Skeletal muscle tissue (tissue), 4 donors: ENCODE data around the gene UGT2B10. TPM values are rescaled to one million over a fixed set of nuclear protein-coding genes. Genes with fewer than 3 reads are reported as not detected.
"Not testable (repeated sequence)": the region's sequence is repeated elsewhere in the genome, so short reads cannot be mapped to it uniquely, and the experiment has no call there.

Source experiments
- H3K27ac ChIP-seq: one replicate; pipeline ENCODE4 v1.7.0; 2013; ENCODE audit warnings: mild to moderate bottlenecking, low read depth, low read length, inconsistent platforms
- H3K27me3 ChIP-seq, 3 donors: one replicate each; pipeline ENCODE4 v1.7.0; 2013; ENCODE audit warnings: low read length in 3 of 3; ENCODE audit not compliant: control insufficient read depth in 3 of 3, insufficient read depth in 3 of 3
- H3K36me3 ChIP-seq, 3 donors: one replicate each; pipeline ENCODE4 v1.7.0; 2013; ENCODE audit warnings: low read length in 3 of 3; ENCODE audit not compliant: control insufficient read depth in 3 of 3, insufficient read depth in 3 of 3
- H3K4me1 ChIP-seq, 3 donors: one replicate each; pipeline ENCODE4 v1.7.0; 2013; ENCODE audit warnings: low read length in 3 of 3, mild to moderate bottlenecking in 3 of 3; ENCODE audit not compliant: control insufficient read depth in 3 of 3, insufficient read depth in 3 of 3
- H3K4me3 ChIP-seq, 3 donors: one replicate each; pipeline ENCODE4 v1.7.0; 2013; ENCODE audit warnings: low read length in 3 of 3
- H3K9ac ChIP-seq, 3 donors: one replicate each; pipeline ENCODE4 v1.7.0; 2013; ENCODE audit warnings: low read length in 3 of 3, mild to moderate bottlenecking in 3 of 3, moderate library complexity in 2 of 3, low read depth in 1 of 3
- H3K9me3 ChIP-seq, 3 donors: one replicate each; pipeline ENCODE4 v1.7.0; 2013; ENCODE audit warnings: low read length in 3 of 3; ENCODE audit not compliant: control insufficient read depth in 3 of 3
- total RNA-seq: library from RNA; depleted of rRNA; stranded (reverse); fragments of >200 nt; gene quantifications from one replicate; pipeline ENCODE4 v1.2.3, GENCODE V29; 2014
- donor health status: Osteomylitis.

The UGT2B10 gene
- 0.52 TPM for total RNA-seq

DNA sequence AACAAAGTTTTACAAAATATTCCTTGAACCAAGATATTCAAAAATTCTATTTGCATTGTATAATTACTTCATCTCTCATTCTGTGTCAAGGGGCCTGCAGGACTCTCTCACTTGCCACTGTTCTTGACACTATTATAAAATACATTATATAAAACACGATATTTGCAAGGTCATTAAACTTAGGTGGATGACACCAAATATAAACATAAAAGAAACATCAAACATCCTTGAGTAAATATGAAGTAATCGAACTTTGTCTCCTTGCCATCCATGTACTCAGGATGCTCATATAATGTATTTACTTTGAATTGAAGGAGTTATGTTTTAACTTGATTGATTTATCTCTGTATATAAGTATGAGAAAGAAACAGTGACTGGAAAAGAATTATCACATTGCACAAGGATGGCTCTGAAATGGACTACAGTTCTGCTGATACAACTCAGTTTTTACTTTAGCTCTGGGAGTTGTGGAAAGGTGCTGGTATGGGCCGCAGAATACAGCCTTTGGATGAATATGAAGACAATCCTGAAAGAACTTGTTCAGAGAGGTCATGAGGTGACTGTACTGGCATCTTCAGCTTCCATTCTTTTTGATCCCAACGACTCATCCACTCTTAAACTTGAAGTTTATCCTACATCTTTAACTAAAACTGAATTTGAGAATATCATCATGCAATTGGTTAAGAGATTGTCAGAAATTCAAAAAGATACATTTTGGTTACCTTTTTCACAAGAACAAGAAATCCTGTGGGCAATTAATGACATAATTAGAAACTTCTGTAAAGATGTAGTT is at the start of gene UGT2B10:
UGT2B10 (plus strand) TSS at position 378 of the 793 bp plus-strand sequence; CDS start at position 404, 26 bp downstream.
- H3K27me3 ChIP-seq, H3K4me3 ChIP-seq, H3K4me1 ChIP-seq, H3K9ac ChIP-seq, H3K36me3 ChIP-seq, H3K27ac ChIP-seq, H3K9me3 ChIP-seq: not testable (repeated sequence)

GRCh38 chr4:68771836-68772235 is 44.0 kb upstream of the UGT2B10 start:
- H3K27me3 ChIP-seq, H3K9me3 ChIP-seq, H3K4me1 ChIP-seq, H3K27ac ChIP-seq, H3K4me3 ChIP-seq, H3K36me3 ChIP-seq, H3K9ac ChIP-seq: not testable (repeated sequence)

GRCh38 chr4:68773699-68774098 is 42.1 kb upstream of the UGT2B10 start:
- no peak overlapping the region for H3K9ac ChIP-seq

GRCh38 chr4:68780232-68780631 is 35.6 kb upstream of the UGT2B10 start:
- H3K4me3 ChIP-seq, result no peak overlapping the region
- H3K9ac ChIP-seq, result no peak overlapping the region
- H3K27ac ChIP-seq, result no peak overlapping the region
- peaks cover 0 to 13% (median 0%) of the 10 kb centered on the region in 3 donors for H3K9me3 ChIP-seq
- H3K4me1 ChIP-seq, result no peaks in the 10 kb centered on the region
- H3K36me3 ChIP-seq, result no peaks in the 10 kb centered on the region
- no peaks in the 10 kb centered on the region for H3K27me3 ChIP-seq

More at GRCh38 chr4:68773699-68774098, 42.1 kb upstream of the UGT2B10 start:
- H3K27me3 ChIP-seq, result no peaks in the 10 kb centered on the region
- H3K36me3 ChIP-seq, result no peaks in the 10 kb centered on the region
- H3K27ac ChIP-seq, result no peak overlapping the region
- H3K4me1 ChIP-seq, result no peaks in the 10 kb centered on the region
- H3K4me3 ChIP-seq, result no peak overlapping the region
- no peaks in the 10 kb centered on the region for H3K9me3 ChIP-seq

- H3K9ac ChIP-seq, result no peak overlapping the region
- no peak overlapping the region for H3K27ac ChIP-seq
- H3K36me3 ChIP-seq, result no peaks in the 10 kb centered on the region
- no peaks in the 10 kb centered on the region for H3K9me3 ChIP-seq
- no peaks in the 10 kb centered on the region for H3K4me1 ChIP-seq
- no peak overlapping the region for H3K4me3 ChIP-seq
- H3K27me3 ChIP-seq, result no peaks in the 10 kb centered on the region
Observed at GRCh38 chr4:68797048-68797447, 18.7 kb upstream of the UGT2B10 start.

DNA sequence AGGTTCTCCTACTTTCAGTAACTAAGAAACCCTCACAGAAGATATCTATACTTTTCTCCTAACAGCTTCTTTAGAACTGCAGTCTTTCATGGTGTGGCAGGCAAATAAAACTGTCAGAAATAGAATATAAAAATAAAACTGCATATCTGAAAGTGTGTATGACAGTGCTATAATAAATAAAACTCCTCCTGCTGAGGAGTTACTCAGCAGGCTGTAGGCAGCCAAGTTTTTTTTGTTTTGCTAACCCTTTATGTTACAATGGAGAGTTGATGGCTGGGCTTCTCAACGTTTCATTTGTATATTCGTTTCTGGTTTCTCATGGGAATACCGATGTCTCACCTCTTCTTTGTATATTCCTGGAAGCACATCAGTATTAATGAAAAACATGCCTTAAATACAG is 18.2 kb upstream of the UGT2B10 start:
- no peak overlapping the region for H3K27ac ChIP-seq

DNA sequence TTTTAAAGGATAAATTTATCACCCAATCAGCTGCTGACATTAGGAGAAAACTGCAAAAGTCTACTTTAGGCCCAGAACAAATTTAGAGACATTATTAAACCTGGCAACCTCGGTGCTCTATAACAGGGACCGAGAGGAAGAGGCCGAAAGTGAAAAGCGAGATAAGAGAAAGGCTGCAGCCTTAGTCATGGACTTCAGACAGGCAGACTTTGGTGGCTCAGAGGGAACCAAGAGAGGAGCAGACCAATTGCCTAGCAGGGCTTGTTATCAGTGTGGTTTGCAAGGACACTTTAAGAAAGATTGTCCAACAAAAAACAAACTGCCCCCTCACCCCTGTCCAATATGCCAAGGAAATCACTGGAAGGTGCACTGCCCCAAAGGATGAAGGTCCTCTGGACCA is 12.8 kb upstream of the UGT2B10 start:
- H3K4me1 ChIP-seq, result no peaks in the 10 kb centered on the region
- no peak overlapping the region for H3K9ac ChIP-seq
- no peak overlapping the region for H3K27ac ChIP-seq
- no peaks in the 10 kb centered on the region for H3K36me3 ChIP-seq
- H3K27me3 ChIP-seq, result no peaks in the 10 kb centered on the region
- no peak overlapping the region for H3K4me3 ChIP-seq
- no peaks in the 10 kb centered on the region for H3K9me3 ChIP-seq

More for the DNA sequence above, 18.2 kb upstream of the UGT2B10 start:
- H3K36me3 ChIP-seq, result no peaks in the 10 kb centered on the region
- H3K9me3 ChIP-seq, result no peaks in the 10 kb centered on the region
- no peaks in the 10 kb centered on the region for H3K4me1 ChIP-seq
- H3K4me3 ChIP-seq, result no peak overlapping the region
- no peaks in the 10 kb centered on the region for H3K27me3 ChIP-seq
- no peak overlapping the region for H3K9ac ChIP-seq

GRCh38 chr4:68808060-68808459 is 7.7 kb upstream of the UGT2B10 start:
- no peak overlapping the region for H3K4me3 ChIP-seq
- H3K9ac ChIP-seq, result no peak overlapping the region
- H3K27me3 ChIP-seq, result no peaks in the 10 kb centered on the region
- H3K27ac ChIP-seq, result no peak overlapping the region
- H3K36me3 ChIP-seq, result no peaks in the 10 kb centered on the region
- no peaks in the 10 kb centered on the region for H3K9me3 ChIP-seq
- no peaks in the 10 kb centered on the region for H3K4me1 ChIP-seq

- Histone ChIP-seq H3K4me3 (no peak overlapping the region), H3K27ac (no peak overlapping the region), H3K27me3 (no peaks in the 10 kb centered on the region), H3K9ac (no peak overlapping the region), H3K4me1 (no peaks in the 10 kb centered on the region), H3K9me3 (no peaks in the 10 kb centered on the region), H3K36me3 (no peaks in the 10 kb centered on the region)
Observed at GRCh38 chr4:68810919-68811318, 4.9 kb upstream of the UGT2B10 start.

DNA sequence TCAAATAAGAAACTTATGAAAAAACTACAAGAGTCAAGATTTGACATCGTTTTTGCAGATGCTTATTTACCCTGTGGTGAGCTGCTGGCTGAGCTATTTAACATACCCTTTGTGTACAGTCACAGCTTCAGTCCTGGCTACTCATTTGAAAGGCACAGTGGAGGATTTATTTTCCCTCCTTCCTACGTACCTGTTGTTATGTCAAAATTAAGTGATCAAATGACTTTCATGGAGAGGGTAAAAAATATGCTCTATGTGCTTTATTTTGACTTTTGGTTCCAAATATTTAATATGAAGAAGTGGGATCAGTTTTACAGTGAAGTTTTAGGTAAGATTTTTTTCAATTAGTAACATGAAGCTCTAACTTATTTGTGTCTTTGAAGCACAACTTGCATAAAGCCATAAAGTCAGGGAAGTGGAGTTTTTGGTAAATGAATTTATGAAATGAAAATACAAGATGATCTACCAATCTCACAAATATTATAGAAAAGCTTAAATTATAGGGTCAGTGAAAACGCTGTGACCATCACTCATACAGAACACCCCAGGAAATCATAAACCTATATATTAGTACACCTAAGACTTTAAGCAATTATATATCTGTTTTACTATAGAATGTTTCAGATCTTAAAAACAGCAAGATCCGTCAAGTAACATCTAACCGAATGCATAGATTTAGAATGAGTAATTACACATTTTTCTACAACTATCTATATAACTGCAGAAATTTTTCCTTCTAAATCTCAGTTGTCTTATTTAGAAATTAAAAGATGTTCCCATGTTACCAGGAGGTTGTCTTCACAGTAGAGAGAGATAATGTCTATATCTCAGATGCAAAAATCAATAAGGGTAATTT is 844 bp downstream of the UGT2B10 start:
- H3K4me1 ChIP-seq, H3K4me3 ChIP-seq, H3K27me3 ChIP-seq, H3K36me3 ChIP-seq, H3K9ac ChIP-seq, H3K27ac ChIP-seq, H3K9me3 ChIP-seq: not testable (repeated sequence)
